GM18520 (cell line): Measurements from ENCODE around the gene EEFSEC.

Source experiments
- ATAC-seq: cut with Tn5 transposase; IDR thresholded peaks from one replicate; pipeline ENCODE4 v1.9.1; 2021; ENCODE audit not compliant: unreplicated experiment

The EEFSEC gene

GRCh38 chr3:128347282-128347681, 194.0 kb downstream of the EEFSEC start:
- ATAC-seq, result no peak

GRCh38 chr3:128348075-128348474, 194.8 kb downstream of the EEFSEC start:
- no peak for ATAC-seq

- ATAC-seq, result no peak
Observed at GRCh38 chr3:128348805-128349531, 195.7 kb downstream of the EEFSEC start.

DNA sequence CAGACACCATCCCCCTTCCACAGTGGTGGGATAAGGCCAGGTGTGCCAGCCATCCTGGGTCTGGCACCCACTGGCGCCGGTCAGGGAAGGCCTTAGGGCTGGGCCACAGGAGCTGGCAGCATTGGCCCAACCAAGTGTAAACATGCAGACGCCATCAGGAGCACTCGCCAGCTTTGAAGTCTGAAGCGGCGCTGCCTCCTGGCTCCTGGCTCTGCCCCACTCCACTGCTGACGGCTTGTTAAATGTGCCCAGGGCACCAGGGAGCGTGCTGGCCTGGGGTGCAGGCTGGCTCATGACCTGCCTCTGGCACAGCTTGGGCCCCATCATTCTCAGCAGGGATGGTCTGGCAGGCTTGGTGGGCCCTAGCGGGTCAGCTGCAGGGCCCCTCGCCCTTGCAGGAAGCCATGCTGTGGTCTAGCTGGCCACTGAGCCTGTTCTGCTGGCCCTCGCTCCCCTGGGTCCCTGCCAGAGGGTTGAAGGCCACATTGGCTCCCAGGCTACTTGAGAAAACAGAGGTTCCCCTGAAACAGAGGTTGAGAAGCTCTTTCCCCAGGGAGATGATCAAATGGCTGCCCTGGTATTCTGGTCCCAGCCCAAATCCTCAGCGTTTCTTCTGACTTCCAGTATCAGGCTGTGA, 196.8 kb downstream of the EEFSEC start:
- ATAC-seq, result no peak

DNA sequence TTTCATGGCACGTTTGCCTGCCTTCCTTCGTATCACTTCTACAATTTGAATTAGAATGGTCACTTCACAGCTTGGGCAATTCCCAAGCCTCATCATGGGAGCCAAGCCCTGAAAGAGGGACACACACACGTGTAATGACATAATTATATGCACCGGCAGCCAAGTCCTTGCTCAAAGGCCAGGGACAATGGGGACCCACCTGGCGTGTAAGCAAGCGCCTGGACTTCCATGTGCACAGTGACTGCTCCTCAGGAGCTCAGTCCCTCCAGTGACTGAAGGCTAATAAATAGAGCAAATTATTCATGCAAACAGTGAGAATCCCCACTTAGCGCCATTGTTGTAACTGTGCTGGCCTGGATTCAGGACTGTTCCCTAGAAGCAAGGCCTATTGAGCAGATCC, 198.3 kb downstream of the EEFSEC start:
- ATAC-seq, result no peak

DNA sequence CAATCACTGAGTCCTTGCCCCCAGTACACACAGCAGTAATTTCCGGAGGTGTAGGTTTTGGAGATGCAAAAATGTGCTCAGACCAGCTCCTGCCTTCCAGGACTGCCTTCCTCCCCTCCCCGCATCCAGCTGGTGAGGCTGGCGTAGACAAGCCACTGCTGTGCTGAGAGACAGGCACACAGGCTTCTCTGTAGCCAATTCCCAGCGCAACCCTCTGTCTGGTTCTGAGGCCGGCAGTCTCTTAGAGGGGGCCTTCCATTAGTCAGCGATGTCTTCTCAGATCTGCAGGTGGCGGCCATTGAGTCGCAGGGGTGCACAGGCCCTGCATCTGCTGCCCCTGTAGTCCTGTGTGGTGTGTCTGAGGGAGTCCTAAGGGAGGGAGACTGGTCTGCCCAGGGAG, 199.0 kb downstream of the EEFSEC start:
- no peak for ATAC-seq

DNA sequence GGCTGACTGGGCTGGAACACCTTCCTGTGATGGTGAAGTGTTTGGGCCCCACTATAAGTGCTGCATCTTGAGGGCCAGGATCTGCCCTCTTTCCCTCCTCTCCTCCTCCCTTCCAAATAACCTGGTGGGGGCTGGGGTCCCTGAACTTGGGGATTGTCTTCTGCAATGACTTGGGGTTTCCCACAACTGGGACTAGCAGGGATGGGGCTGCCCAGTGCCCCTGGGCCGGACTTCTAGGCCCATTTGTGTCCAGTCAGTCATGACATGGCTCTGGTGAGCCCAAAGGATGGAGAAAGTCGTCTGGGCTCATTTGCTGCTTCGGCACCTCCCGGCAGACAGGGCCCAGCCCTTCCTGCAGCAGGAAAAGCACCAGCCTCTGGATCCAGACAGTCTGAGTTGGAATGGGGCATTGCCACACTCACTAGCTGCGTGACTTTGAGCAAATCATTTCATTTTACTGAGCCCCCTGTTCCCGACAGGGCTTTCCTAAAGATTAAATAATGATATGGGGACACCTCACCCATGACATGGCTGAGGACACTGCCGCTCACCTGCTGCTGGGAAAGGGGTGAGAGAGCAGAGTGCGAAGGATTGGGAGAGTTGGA, 200.2 kb downstream of the EEFSEC start:
- ATAC-seq, result no peak

DNA sequence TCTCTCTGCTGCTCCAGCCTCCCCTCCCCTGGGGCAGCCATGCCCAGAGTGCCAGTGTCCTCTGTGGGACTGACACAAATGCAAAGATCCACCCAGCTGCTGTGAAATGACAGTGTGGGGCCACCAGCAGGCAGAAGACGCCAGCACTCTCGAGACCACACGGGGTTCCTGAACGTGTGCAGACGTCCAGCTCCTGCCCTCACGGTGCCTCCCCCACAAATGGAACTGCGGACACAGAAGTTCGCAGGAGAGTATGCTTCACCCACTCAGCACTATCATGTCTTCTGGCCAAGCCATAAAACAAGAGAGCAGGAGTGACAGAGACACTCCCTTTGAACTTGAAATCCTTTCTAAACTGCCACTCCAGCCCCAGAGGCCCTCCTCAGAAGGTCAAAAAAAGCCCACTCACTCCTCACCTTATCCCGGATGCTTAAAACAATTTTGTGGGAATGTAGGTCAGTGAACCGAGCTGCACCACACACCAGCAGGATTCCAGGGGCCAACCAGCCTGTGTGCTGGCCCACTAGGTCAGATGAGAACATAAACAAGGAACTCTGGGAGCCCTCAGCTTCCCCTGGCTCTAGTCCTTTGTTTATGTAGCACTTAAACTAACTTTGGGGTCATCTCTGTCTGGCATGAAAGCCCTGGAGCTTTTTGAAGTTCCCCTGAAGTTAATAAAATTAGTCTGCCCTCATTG, 200.9 kb downstream of the EEFSEC start:
- no peak for ATAC-seq

DNA sequence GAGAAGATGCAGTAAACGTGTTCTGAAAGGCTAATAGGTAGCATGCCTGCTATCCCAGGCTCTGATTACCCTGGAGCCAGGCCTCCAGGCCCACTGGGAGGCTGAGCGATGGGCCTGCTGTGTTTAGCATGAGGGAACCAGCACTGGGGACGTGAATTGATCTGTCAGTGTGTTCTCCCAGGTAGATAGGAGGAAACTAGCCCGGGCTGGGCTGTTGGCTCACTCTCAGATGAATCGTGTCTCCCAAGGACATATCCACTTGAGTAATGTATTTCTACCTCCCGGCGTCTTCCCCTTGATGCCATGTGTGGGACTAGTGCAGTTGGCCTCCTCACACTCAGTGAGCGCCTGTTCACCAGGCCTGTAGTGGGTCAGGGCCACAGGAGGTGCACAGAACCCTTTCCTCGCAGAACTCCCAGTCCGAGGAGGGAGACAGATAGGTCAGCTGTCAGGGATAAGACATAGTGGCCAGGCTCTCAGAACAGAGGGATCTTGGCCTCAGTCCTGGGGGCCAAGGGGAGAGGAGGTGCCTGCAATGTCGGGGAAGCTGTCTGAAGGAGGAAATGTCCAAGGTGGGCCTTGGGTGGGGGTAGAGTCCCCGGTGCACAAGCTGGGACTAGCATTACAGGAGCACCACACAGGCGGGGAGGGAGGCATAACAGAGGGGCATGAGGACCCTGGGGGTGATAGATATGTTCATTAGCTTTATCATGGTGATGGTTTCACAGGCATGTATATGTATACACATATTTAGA, 201.7 kb downstream of the EEFSEC start:
- no peak for ATAC-seq

GRCh38 chr3:128355543-128355919, 202.2 kb downstream of the EEFSEC start:
- ATAC-seq, result no peak

GRCh38 chr3:128356822-128357221, 203.5 kb downstream of the EEFSEC start:
- no peak for ATAC-seq

- ATAC-seq, result no peak
Observed at GRCh38 chr3:128357538-128357937, 204.3 kb downstream of the EEFSEC start.

DNA sequence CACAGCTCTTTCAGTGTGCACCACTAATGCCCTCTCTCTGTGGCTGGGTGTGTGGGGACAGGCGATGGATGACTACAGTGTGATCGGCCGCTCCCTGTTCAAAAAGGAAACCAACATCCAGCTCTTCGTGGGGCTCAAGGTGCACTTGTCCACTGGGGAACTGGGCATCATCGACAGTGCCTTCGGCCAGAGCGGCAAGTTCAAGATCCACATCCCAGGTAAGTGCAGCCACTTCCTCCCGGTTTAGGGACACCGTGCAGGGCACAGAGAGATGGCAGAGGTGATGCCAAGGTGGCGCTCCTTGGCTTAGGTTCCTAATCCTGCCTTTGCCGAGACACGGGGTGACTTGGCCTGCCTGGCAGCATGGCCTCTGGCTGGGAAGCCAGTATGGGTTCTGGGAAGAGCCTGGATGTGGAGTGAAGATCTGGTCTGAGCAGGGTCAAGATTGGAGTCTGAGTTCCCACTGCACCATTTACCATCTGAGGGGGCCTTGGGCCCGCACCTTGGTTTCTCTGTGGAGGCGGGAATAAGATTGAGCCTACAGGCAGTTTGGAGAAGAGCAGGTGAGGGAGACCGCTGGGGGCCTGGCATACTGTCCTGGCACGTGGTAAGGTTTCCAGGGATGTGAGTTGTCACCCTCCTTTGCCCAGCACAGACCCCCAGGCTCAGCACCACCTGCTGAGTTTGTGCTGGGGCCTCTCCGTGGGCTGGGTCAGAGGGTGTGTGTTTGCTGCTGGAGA, 205.0 kb downstream of the EEFSEC start:
- ATAC-seq, result no peak

DNA sequence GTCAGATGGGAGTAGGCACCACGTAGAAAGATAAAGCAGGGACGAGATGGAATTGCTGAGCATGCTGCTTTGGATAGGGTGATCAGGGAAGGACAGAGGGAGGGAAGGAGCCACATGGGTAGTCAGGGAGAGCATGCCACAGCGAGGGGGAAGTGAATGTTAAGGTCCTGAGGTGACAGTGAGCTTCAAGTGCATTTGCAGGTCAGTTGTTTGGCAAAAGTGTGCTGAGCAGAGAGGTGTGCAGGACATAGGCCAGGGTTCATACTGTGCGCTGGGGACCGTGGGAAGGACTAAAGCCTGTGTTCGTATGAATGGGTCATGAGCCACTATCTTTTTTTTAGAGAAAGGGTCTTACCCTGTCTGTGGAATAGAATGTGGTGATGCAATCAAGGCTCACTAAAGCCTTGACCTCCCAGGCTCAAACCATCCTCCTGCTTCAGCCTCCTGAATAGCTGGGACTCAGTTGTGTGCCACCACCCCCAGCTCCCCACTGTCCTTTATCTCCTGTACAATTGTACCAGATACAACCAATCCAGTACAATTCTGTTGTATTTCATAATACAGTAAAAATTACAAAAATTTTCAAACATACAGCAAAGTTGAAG, 205.9 kb downstream of the EEFSEC start:
- no peak for ATAC-seq

GRCh38 chr3:128359846-128360642, 206.8 kb downstream of the EEFSEC start:
- no peak for ATAC-seq

GRCh38 chr3:128360705-128361271, 207.5 kb downstream of the EEFSEC start:
- ATAC-seq, result no peak

DNA sequence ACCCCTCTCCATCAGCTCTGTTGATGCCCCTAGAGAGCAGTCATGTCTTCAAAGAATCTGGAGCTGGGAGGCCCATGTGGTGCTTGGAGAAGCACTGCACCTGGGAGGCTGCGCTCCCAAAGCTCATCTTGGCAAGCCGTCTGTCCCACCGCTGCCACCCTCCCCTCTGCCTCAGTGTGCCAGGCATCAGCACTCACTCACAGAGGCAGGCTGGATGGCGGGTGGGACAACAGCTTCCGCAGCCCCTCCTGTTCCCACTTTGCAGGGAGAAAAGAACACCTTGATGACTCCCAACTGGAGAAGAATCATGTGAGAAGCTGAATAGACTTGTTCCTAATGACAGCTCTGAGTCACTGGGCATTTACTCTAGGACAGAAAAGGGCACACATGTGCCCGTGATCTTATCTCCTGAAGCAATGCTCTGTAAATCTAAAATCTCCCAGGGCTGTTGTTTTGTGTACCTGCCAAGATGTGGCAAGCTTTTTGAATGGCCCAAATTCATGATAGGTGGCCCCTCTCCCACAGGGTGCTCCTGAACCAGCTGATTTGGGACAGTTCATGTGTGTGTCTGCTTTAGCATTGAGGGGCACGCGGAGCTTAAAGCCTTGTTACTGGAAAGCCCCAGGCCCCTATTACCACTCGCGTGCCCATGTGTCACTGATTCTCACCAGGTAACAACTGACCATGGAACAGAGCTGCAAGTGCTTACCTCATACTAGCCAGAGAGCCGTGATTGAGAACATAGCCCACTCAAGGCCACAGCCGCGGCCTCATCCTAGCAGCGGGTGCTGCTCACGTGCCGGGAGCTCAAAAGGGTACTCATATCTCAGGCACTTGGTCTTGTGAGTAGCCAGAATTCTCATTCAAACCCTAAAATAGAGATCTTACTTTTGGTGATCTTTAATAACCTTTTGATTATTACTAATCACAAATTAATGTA, 209.0 kb downstream of the EEFSEC start:
- no peak for ATAC-seq

GRCh38 chr3:128364291-128364690, 211.0 kb downstream of the EEFSEC start:
- ATAC-seq, result no peak
